Activated naive CD4-positive, alpha-beta T cell treated with anti-CD3 and anti-CD28 coated beads, Interleukin-2, amount 50 U/mL, for 16 hours (primary cell): ENCODE data around the gene UCK2.

Experiments
- DNase-seq: peaks from one replicate; pipeline ENCODE4 v3.0.0-alpha.2; 2020

Gene UCK2

GRCh38 chr1:165856021-165856420 lies 28.6 kb downstream of the UCK2 start:
- DNase-seq: no peak

GRCh38 chr1:165856606-165857005 lies 29.2 kb downstream of the UCK2 start:
- no peak for DNase-seq

GRCh38 chr1:165857046-165857801 lies 29.8 kb downstream of the UCK2 start:
- no peak for DNase-seq

- DNase-seq: no peak
Observed at GRCh38 chr1:165858364-165858823, 31.0 kb downstream of the UCK2 start.

GRCh38 chr1:165858967-165859845 lies 31.8 kb downstream of the UCK2 start:
- no peak for DNase-seq

- no peak for DNase-seq
Observed at GRCh38 chr1:165860065-165860464, 32.7 kb downstream of the UCK2 start.

GRCh38 chr1:165861911-165862310 lies 34.5 kb downstream of the UCK2 start:
- no peak for DNase-seq

GRCh38 chr1:165862448-165862847 lies 35.0 kb downstream of the UCK2 start:
- no peak for DNase-seq

- DNase-seq: no peak
Observed at GRCh38 chr1:165863346-165863745, 35.9 kb downstream of the UCK2 start.

GRCh38 chr1:165865633-165866340 lies 38.4 kb downstream of the UCK2 start:
- DNase-seq: no peak

GRCh38 chr1:165869343-165869742 lies 41.9 kb downstream of the UCK2 start:
- no peak for DNase-seq

GRCh38 chr1:165871311-165872067 lies 44.1 kb downstream of the UCK2 start:
- no peak for DNase-seq

GRCh38 chr1:165873481-165873880 lies 46.1 kb downstream of the UCK2 start:
- no peak for DNase-seq

GRCh38 chr1:165874643-165875042 lies 47.2 kb downstream of the UCK2 start:
- no peak for DNase-seq

- no peak for DNase-seq
Observed at GRCh38 chr1:165875171-165875570, 47.8 kb downstream of the UCK2 start.

- no peak for DNase-seq
Observed at GRCh38 chr1:165875604-165876003, 48.2 kb downstream of the UCK2 start.

GRCh38 chr1:165876121-165876520 lies 48.7 kb downstream of the UCK2 start:
- no peak for DNase-seq

- DNase-seq: no peak
Observed at GRCh38 chr1:165877411-165877810, 50.0 kb downstream of the UCK2 start.

GRCh38 chr1:165877940-165878556 lies 50.6 kb downstream of the UCK2 start:
- no peak for DNase-seq

- no peak for DNase-seq
Observed at GRCh38 chr1:165879946-165880345, 52.5 kb downstream of the UCK2 start.

GRCh38 chr1:165880993-165881392 lies 53.6 kb downstream of the UCK2 start:
- DNase-seq: no peak

GRCh38 chr1:165882168-165882837 lies 54.9 kb downstream of the UCK2 start:
- no peak for DNase-seq
